ENCODE data around the gene CCDC148.

GRCh38 chr2:158481116-158481515 lies 24.6 kb upstream of the CCDC148 start:
- TF ChIP-seq POLR2A (IDR thresholded peaks at IDR 0.05; ENCODE audit: low read depth, low read length): no peak
- TF ChIP-seq CTCF (IDR thresholded peaks at IDR 0.05; ENCODE audit: extremely low read depth in 1 of 2, insufficient read depth in 1 of 2, low read depth in 1 of 2, low read length in 2 of 2): no peak
- no peak for TF ChIP-seq EZH2 (IDR thresholded peaks at IDR 0.05; ENCODE audit: borderline replicate concordance, low read depth, low read length, severe bottlenecking)
- no peak for TF ChIP-seq MYC (IDR thresholded peaks at IDR 0.05; ENCODE audit: low read depth, low read length)
- TF ChIP-seq POLR2AphosphoS5 (IDR thresholded peaks at IDR 0.05; ENCODE audit: insufficient read depth, low read depth, low read length): no peak
- no peak for TF ChIP-seq GATA2 (IDR thresholded peaks at IDR 0.05; ENCODE audit: insufficient read depth, insufficient read length, low read depth, low read length)
- TF ChIP-seq FOS (IDR thresholded peaks at IDR 0.05; ENCODE audit: borderline replicate concordance, insufficient read depth, low read length): no peak
- no peak for TF ChIP-seq JUN (IDR thresholded peaks at IDR 0.05; ENCODE audit: borderline replicate concordance, insufficient read depth, insufficient read length, low read depth)
- TF ChIP-seq, protein P1, sequence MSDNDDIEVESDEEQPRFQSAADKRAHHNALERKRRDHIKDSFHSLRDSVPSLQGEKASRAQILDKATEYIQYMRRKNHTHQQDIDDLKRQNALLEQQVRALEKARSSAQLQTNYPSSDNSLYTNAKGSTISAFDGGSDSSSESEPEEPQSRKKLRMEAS (IDR thresholded peaks at IDR 0.05; ENCODE audit: insufficient read depth, insufficient read length): no peak

All from endothelial cell of umbilical vein (primary cell).